Melanocyte of skin (primary cell): ENCODE results near the gene GIGYF1. TPM values are rescaled to one million over a fixed set of nuclear protein-coding genes. Genes with fewer than 3 reads are reported as not detected.

Experiments
- total RNA-seq, 2 donors: library from RNA; depleted of rRNA; stranded (reverse); fragments of >200 nt; gene quantifications; 2 replicates each; pipeline ENCODE4 v1.2.3, GENCODE V29; 2012

The GIGYF1 gene, protein sequence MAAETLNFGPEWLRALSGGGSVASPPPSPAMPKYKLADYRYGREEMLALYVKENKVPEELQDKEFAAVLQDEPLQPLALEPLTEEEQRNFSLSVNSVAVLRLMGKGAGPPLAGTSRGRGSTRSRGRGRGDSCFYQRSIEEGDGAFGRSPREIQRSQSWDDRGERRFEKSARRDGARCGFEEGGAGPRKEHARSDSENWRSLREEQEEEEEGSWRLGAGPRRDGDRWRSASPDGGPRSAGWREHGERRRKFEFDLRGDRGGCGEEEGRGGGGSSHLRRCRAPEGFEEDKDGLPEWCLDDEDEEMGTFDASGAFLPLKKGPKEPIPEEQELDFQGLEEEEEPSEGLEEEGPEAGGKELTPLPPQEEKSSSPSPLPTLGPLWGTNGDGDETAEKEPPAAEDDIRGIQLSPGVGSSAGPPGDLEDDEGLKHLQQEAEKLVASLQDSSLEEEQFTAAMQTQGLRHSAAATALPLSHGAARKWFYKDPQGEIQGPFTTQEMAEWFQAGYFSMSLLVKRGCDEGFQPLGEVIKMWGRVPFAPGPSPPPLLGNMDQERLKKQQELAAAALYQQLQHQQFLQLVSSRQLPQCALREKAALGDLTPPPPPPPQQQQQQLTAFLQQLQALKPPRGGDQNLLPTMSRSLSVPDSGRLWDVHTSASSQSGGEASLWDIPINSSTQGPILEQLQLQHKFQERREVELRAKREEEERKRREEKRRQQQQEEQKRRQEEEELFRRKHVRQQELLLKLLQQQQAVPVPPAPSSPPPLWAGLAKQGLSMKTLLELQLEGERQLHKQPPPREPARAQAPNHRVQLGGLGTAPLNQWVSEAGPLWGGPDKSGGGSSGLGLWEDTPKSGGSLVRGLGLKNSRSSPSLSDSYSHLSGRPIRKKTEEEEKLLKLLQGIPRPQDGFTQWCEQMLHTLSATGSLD (N-terminal part only)
- 10 to 100 TPM; 14.3 to 17.9 TPM for total RNA-seq

DNA sequence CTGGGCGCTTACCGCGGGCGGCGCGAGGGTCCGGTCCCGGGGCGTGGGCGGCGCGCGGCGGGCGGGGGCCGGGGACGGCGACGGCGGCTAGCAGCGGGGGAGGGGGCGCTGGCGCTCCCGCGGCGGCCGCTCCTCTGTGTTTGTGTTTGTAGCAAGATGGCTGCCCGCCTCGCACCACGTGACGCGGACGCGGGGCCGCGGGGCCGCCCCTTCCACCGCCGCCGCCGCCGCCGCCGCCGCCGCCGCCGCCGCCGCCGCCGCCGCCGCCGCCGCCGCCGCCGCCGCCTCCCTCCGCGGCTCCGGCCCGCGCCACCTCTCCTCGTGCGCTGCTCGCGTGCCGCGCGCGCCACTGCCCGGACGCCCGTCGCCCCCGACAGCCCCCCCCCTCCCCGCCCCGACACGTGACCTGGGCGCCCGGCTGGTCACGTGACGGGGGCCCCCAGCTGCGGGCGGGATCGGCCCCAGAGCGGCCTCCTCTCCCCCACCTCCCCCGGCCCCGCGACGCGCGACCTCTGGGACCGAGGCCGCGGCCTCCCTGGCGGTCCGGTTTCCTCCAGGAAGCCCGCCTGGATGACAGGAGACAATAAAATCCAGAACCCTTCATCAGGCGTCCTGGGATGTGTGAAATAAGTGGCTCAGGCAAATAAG, at the start of gene GIGYF1:
Gene GIGYF1 (minus strand): TSS at position 153 of the 648 bp plus-strand sequence. CDS start 6,012 bp downstream, outside the sequence.

DNA sequence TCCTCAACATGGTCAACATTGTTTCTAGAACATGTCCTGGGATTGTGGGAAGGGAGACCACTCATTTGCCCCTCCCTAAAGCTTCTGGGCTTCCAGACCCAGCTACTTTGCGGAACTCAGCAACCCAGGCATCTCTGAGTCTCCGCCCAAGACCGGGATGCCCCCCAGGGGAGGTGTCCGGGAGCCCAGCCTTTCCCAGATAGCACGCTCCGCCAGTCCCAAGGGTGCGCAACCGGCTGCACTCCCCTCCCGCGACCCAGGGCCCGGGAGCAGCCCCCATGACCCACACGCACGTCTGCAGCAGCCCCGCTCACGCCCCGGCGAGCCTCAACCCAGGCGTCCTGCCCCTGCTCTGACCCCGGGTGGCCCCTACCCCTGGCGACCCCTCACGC, 26.2 kb upstream of the GIGYF1 start, which contains the start of gene EPO:
Gene EPO (plus strand): TSS at position 190 of the 392 bp plus-strand sequence. CDS start 513 bp downstream, outside the sequence.

DNA sequence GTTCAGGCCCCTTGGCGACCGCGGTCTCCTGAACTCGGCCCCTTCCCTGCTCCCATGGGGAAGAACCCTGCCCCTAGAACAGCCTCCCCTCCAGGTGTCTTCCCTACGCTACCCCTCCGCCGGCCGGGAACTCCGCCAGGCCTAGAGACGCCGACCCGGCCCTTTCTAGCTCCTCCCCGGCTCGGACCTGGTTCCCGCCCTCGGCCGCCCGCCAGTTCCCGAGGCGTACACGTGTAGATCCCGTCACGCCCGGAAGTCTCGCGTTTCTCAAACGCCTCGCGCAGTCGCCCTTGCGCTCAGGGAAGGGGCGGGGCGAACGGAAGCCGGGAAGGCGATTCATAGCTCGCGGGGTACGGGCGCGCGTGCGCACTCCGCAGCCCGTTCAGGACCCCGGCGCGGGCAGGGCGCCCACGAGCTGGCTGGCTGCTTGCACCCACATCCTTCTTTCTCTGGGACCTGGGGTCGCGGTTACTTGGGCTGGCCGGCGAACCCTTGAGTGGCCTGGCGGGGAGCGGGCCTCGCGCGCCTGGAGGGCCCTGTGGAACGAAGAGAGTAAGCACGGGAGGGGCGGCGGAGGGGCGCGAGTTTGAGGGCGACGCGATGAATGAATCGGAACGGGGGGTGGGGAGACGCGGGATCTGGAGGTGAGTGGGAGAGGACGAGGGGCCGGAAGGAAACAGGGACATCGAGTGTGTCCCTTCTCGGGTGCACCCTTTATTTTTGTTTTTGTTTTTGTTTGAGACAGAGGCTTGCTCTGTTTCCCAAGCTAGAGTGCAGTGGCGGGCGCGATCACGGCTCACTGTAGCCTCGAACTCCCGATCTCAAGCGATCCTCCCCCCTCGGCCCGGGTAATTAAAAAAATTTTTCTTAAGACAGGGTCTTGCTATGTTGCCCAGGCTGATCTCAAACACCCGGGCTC, 12.0 kb upstream of the GIGYF1 start, which contains the start of gene POP7:
Gene POP7 (plus strand): TSS at position 369 of the 919 bp plus-strand sequence. CDS start 710 bp downstream, outside the sequence.

DNA sequence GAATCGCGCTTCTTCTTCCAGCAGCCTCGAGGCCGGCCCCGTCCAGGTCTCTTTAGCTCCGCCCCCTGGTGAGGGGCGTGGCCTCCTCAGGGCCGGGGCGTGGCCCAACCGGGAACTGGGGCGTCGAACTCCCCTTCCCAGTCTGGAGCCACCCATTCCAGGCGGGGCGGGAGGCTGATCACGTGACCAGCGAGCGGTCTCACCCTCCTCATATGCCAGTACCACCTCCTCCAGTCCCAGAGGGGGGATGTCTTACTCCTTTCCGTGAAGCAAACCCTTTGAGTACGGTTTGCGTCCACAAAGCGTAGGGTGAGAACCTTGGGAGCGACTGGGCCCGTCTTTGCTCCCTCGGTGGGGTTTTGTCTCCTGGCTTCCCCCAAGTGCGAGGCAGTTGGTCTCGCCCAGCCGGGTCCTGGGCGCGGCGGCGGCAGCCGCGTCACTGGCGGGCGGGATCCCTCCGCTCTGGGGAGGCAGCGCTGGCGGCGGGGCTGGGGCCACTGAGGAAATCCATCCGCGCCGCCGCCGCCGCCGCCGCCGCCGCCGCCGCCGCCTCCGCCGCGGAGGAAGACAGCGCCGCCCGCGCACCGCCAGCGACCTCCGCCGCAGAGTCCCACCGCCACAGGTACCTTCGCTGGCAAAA, 20.6 kb downstream of the GIGYF1 start, which contains the start of gene GNB2:
Gene GNB2 (plus strand): TSS at position 439 of the 640 bp plus-strand sequence. CDS start 2,526 bp downstream, outside the sequence.

DNA sequence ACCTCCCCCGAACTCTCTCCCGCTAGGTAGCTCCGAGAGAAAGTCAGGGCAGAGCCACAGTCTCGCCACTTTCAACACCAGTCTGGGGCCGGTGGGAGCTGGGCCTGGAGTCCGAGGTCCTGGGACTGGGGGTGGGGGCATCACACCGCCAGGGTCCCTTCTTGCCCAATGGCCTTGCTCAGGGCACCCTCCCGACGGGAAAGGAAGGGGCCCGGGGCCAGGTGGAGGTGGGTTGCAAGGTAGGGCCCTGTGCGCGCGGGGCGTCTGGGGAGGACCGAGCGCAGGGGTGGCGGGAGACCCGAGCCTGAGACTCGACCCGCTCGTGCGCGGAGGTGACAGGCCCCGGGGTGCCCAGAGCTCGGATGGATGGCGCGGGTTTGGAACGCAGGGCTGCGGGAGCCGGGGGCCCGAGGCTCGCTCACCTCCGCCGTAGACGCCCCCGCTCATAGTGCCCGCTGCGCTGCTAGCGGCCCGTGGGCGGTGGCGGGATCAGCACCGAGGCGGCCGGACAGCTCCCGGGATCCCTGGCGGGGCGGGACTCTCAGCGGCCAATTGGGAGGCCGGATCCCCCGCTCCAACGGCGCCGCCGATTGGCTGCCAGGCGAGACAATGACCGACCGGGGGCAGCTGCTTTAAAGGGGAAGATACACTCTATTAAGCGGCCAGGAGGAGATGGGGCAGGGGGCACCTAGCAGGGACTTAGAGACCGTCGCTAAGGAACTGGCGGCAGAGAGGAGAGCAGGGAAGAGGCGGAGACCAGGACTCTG, 38.0 kb downstream of the GIGYF1 start, which contains the start of gene ACTL6B:
Gene ACTL6B (minus strand): TSS at position 541 of the 767 bp plus-strand sequence. CDS start 94 bp downstream, at position 447.

DNA sequence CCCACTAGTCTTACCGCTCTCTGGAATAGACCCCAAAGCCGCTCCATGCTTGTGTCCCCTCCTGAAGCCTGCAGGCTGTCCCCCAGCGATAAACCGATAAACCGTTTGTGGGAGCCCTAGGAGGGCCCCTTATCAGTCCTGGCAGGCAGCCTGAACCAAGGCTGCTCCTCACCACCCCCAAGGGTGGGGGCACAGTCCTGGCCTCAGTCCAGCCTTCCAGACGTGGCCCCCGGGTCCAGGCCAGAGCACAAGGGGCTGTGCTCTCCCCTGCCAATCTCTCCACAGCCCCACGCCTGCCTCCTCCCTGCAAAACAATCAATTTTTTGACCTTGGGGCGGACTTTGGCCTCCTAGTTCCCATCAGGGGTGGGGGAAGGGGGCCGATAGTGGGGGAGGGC, 52.6 kb downstream of the GIGYF1 start, which contains the start of gene TFR2:
Gene TFR2 (minus strand): TSS at position 90 of the 397 bp plus-strand sequence. CDS start 43 bp downstream, at position 47.

Other genes with a start within 250 kb of the GIGYF1 start
- gene SPACDR, start 230.0 kb downstream of the GIGYF1 start, total RNA-seq: under 1 TPM in 1 of 2 donors, not detected in 1; 0.33 TPM
- gene TSC22D4, start 215.0 kb downstream of the GIGYF1 start, total RNA-seq: 10 to 100 TPM; 38.0 to 46.1 TPM
- under 1 TPM; under 0.01 to 0.33 TPM for gene NYAP1, start 210.3 kb downstream of the GIGYF1 start, total RNA-seq
- gene AGFG2, start 155.0 kb downstream of the GIGYF1 start, total RNA-seq: 10 to 100 TPM; 14.1 to 16.0 TPM
- gene SAP25, start 120.3 kb downstream of the GIGYF1 start, total RNA-seq: not detected
- gene LRCH4, start 108.1 kb downstream of the GIGYF1 start, total RNA-seq: 10 to 100 TPM; 25.0 to 40.6 TPM
- under 1 TPM; under 0.01 to 0.69 TPM for gene FBXO24, start 107.9 kb downstream of the GIGYF1 start, total RNA-seq
- gene PCOLCE, start 91.9 kb downstream of the GIGYF1 start, total RNA-seq: 1 to 10 TPM in 1 of 2 donors, under 1 TPM in 1; 0.33 to 2.4 TPM
- gene MOSPD3, start 81.7 kb downstream of the GIGYF1 start, total RNA-seq: 1 to 10 TPM; 4.7 to 7.2 TPM
- gene TFR2, start 52.7 kb downstream of the GIGYF1 start, total RNA-seq: under 1 TPM; 0.34 to 1.00 TPM
- gene ACTL6B, start 37.8 kb downstream of the GIGYF1 start, total RNA-seq: not detected
- gene GNB2, start 20.5 kb downstream of the GIGYF1 start, total RNA-seq: 100 to 1,000 TPM in 1 of 2 donors, 10 to 100 TPM in 1; 69.2 to 105 TPM
- 10 to 100 TPM; 35.4 to 73.9 TPM for gene POP7, start 11.9 kb upstream of the GIGYF1 start, total RNA-seq
- gene EPO, start 26.2 kb upstream of the GIGYF1 start, total RNA-seq: not detected
- not detected for gene ZAN, start 39.3 kb upstream of the GIGYF1 start, total RNA-seq
- gene EPHB4, start 133.3 kb upstream of the GIGYF1 start, total RNA-seq: 10 to 100 TPM; 21.0 to 49.0 TPM
- 10 to 100 TPM; 15.5 to 20.0 TPM for gene SLC12A9, start 158.5 kb upstream of the GIGYF1 start, total RNA-seq
- 100 to 1,000 TPM in 1 of 2 donors, 10 to 100 TPM in 1; 96.7 to 102 TPM for gene TRIP6, start 173.1 kb upstream of the GIGYF1 start, total RNA-seq
- gene SRRT, start 180.9 kb upstream of the GIGYF1 start, total RNA-seq: 10 to 100 TPM; 35.8 to 52.0 TPM
- gene UFSP1, start 195.5 kb upstream of the GIGYF1 start, total RNA-seq: 1 to 10 TPM; 5.2 to 7.0 TPM
- gene ACHE, start 201.6 kb upstream of the GIGYF1 start, total RNA-seq: under 1 TPM in 1 of 2 donors, not detected in 1; 0.34 TPM